A549 treated with CpdA at 1 μM for 4 hours (cell line): ENCODE results near the gene SLC34A3. TPM values are rescaled to one million over a fixed set of nuclear protein-coding genes. Genes with fewer than 3 reads are reported as not detected.

Experiments
- total RNA-seq: library from RNA; stranded (reverse); fragments of 200-300 nt; extraction: Qiagen RNA extraction; gene quantifications from 5 replicates; pipeline ENCODE4 v1.2.3, GENCODE V29; 2022; ENCODE audit warnings: low read depth

SLC34A3 gene
- total RNA-seq, 1 experiment from 2014 or later, result 0.08 TPM

Other genes with a start within 250 kb of the SLC34A3 start
- gene LCNL1, start 247.9 kb upstream of the SLC34A3 start, total RNA-seq, result 0.02 TPM in 1 of 5 replicates, not detected in the others
- 49.2 to 83.7 TPM (median 73.5 TPM) in 5 replicates for gene PAXX, start 238.5 kb upstream of the SLC34A3 start, total RNA-seq
- 1.7 to 4.0 TPM (median 3.5 TPM) in 5 replicates for gene CLIC3, start 234.3 kb upstream of the SLC34A3 start, total RNA-seq
- 23.2 to 31.7 TPM (median 25.6 TPM) in 5 replicates for gene ABCA2, start 202.7 kb upstream of the SLC34A3 start, total RNA-seq
- 0.05 TPM in 2 of 5 replicates, not detected in the others for gene FUT7, start 198.8 kb upstream of the SLC34A3 start, total RNA-seq
- 36.7 to 87.5 TPM (median 78.6 TPM) in 5 replicates for gene NPDC1, start 184.7 kb upstream of the SLC34A3 start, total RNA-seq
- 0.72 to 1.2 TPM (median 0.76 TPM) in 5 replicates for gene ENTPD2, start 176.8 kb upstream of the SLC34A3 start, total RNA-seq
- gene SAPCD2, start 160.3 kb upstream of the SLC34A3 start, total RNA-seq, result 13.9 to 28.6 TPM (median 24.4 TPM) in 5 replicates
- gene UAP1L1, start 153.4 kb upstream of the SLC34A3 start, total RNA-seq, result 9.7 to 15.4 TPM (median 11.3 TPM) in 5 replicates
- 41.0 to 54.7 TPM (median 47.7 TPM) in 5 replicates for gene MAN1B1, start 143.9 kb upstream of the SLC34A3 start, total RNA-seq
- 71.6 to 131 TPM (median 112 TPM) in 5 replicates for gene DPP7, start 116.2 kb upstream of the SLC34A3 start, total RNA-seq
- 0.31 to 1.0 TPM (median 0.38 TPM) in 5 replicates for gene GRIN1, start 91.7 kb upstream of the SLC34A3 start, total RNA-seq
- gene LRRC26, start 60.9 kb upstream of the SLC34A3 start, total RNA-seq, result 0.48 to 2.1 TPM (median 1.3 TPM) in 5 replicates
- gene TMEM210, start 58.8 kb upstream of the SLC34A3 start, total RNA-seq, result not detected in 5 replicates
- gene ANAPC2, start 42.3 kb upstream of the SLC34A3 start, total RNA-seq, result 25.4 to 37.9 TPM (median 36.1 TPM) in 5 replicates
- 88.4 to 157 TPM (median 143 TPM) in 5 replicates for gene SSNA1, start 42.2 kb upstream of the SLC34A3 start, total RNA-seq
- 5.6 to 11.1 TPM (median 10.3 TPM) in 5 replicates for gene TPRN, start 30.2 kb upstream of the SLC34A3 start, total RNA-seq
- 32.9 to 47.1 TPM (median 45.3 TPM) in 5 replicates for gene TMEM203, start 25.3 kb upstream of the SLC34A3 start, total RNA-seq
- gene NDOR1, start 25.2 kb upstream of the SLC34A3 start, total RNA-seq, result 15.2 to 19.1 TPM (median 16.4 TPM) in 5 replicates
- 1.1 to 2.4 TPM (median 1.9 TPM) in 5 replicates for gene RNF208, start 8.7 kb upstream of the SLC34A3 start, total RNA-seq
- 3.3 to 5.0 TPM (median 4.0 TPM) in 5 replicates for gene CYSRT1, start 5.7 kb upstream of the SLC34A3 start, total RNA-seq
- gene RNF224, start 3.4 kb upstream of the SLC34A3 start, total RNA-seq, result 0.10 to 0.24 TPM (median 0.20 TPM) in 5 replicates
- 595 to 818 TPM (median 736 TPM) in 5 replicates for gene TUBB4B, start 10.4 kb downstream of the SLC34A3 start, total RNA-seq
- not detected in 5 replicates for gene STPG3, start 20.4 kb downstream of the SLC34A3 start, total RNA-seq
- gene NELFB, start 24.4 kb downstream of the SLC34A3 start, total RNA-seq, result 42.8 to 63.0 TPM (median 54.8 TPM) in 5 replicates
- gene TOR4A, start 46.8 kb downstream of the SLC34A3 start, total RNA-seq, result 17.8 to 30.2 TPM (median 27.4 TPM) in 5 replicates
- gene NRARP, start 71.4 kb downstream of the SLC34A3 start, total RNA-seq, result 2.7 to 7.1 TPM (median 5.4 TPM) in 5 replicates
- gene EXD3, start 192.3 kb downstream of the SLC34A3 start, total RNA-seq, result 6.1 to 7.4 TPM (median 6.9 TPM) in 5 replicates
- gene NOXA1, start 192.5 kb downstream of the SLC34A3 start, total RNA-seq, result 1.0 to 1.5 TPM (median 1.5 TPM) in 5 replicates
- 0.21 to 0.52 TPM (median 0.28 TPM) in 5 replicates for gene ENTPD8, start 210.5 kb downstream of the SLC34A3 start, total RNA-seq
- 30.9 to 45.8 TPM (median 39.2 TPM) in 5 replicates for gene NSMF, start 228.4 kb downstream of the SLC34A3 start, total RNA-seq